Glomerular visceral epithelial cell (primary cell): Measurements from ENCODE around the gene CRHR1.
"Not testable (repeated sequence)": the region's sequence is repeated elsewhere in the genome, so short reads cannot be mapped to it uniquely, and the experiment has no call there.

Experiments
- DNase-seq: peaks from one replicate; pipeline ENCODE4 v3.0.0-alpha.2; 2016; ENCODE audit errors: extremely low spot score

Gene CRHR1

DNA sequence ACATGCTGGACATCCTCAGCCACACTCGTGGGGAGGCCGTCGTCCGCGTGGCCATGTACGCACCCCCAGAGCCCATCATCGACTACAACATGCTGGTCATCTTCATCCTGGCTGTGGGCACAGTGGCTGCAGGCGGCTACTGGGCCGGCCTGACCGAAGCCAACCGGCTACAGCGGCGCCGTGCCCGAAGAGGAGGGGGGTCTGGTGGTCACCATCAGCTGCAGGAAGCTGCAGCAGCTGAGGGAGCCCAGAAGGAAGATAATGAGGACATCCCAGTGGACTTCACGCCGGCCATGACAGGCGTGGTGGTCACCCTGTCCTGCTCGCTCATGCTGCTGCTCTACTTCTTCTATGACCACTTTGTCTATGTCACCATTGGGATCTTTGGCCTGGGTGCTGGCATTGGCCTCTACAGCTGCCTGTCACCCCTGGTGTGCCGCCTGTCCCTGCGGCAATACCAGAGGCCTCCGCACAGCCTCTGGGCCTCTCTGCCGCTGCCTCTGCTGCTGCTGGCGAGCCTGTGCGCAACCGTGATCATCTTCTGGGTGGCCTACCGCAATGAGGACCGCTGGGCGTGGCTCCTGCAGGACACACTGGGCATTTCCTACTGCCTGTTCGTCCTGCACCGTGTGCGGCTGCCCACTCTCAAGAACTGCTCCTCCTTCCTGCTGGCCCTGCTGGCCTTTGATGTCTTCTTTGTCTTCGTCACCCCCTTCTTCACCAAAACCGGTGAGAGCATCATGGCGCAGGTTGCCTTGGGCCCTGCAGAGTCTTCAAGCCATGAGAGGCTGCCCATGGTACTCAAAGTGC is 61.5 kb downstream of the CRHR1 start:
- DNase-seq: no peak

- no peak for DNase-seq
These were observed 62.1 kb downstream of the CRHR1 start for GRCh38 chr17:45846223-45846622.

- DNase-seq: no peak
These were observed 62.5 kb downstream of the CRHR1 start for GRCh38 chr17:45846646-45847045.

DNA sequence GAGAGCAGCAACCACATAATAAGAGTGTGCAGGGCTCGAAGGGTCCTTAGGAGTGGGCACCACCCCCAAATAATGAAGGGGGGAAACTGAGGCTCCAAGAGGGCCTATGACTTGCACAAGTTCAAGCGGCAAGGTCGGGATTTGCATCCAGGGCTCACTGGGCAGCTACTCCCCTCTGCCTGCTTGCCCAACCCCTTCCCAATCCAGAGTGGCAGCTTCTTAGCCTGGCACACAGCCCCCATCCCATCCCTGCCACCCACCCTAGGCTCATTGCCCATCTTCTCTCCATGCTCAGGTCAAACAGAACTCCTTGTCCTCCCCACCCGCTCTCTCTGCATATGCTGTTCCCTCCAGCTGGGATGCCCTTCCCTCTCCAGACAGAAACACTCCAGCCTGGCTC is 63.0 kb downstream of the CRHR1 start:
- no peak for DNase-seq

DNA sequence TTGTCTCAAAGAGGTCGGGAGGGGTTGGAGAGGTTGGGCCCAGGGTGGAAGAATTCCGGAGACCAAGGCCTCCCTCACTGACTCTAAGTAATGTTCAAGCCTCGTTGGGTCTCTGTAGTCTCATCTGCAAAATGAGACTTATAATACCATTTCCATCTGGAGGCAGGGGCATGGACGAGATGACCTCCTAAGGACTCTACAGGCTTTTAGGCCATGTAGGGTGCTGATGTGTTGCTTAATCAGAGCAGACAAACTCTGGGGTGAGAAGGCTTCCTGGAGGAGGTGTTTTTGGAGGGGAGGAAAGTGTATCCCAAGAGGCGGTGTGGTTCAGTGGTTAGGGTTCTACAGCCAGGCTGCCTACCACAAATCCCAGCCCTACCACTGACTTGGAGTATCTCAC is 63.6 kb downstream of the CRHR1 start:
- no peak for DNase-seq

DNA sequence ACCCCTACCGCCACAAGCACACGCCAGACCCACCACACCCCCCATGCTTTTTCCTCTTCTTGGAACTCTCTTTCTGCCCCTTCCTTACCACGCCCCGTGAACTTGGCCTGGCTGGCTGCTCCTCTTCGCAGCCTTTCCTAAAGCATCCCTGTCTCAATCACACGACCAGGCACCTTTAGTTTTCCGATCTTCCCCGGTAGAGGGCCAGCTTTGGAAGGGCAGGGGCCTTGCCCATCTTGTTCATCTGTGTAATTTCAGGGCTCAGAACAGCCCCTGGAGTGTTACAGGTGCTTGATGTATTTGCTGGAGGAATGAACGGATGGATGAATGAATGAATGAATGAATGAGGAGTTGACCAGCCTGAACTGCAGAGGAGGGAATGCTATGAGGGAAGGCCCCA is 64.3 kb downstream of the CRHR1 start:
- DNase-seq: no peak

DNA sequence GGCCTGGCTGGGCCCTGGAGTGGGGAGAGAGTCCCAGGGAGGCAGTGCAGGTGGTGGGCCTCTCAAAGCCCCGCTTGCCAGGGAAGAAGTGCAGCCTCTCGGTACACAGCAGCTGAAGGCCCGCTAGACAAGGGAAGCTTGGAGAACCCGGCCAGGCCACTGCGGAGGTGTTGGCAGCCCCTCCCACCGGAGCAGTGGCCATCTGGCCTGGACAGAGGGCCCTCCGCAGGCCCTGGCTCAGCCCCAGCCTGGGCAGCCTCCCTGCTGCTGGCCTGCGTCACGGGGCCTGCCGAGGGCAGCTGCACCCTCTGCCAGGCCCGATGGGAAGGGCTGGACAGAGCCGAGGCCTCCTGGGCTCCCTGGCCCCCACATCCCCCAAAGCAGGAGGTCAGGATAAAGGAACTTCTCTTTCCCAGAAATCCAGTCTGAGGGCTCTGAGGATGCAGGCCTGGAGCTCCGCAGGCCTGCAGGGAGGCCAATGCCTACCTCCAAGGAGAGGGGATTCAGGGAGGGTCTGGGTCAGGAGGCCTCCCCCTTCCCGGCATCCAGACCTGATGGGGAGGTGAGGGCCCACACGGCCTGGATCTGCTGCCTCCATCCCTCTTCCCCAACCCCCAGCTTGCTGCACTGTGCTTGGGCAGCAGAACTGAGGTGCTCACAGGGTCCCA is 64.9 kb downstream of the CRHR1 start:
- DNase-seq: no peak

DNA sequence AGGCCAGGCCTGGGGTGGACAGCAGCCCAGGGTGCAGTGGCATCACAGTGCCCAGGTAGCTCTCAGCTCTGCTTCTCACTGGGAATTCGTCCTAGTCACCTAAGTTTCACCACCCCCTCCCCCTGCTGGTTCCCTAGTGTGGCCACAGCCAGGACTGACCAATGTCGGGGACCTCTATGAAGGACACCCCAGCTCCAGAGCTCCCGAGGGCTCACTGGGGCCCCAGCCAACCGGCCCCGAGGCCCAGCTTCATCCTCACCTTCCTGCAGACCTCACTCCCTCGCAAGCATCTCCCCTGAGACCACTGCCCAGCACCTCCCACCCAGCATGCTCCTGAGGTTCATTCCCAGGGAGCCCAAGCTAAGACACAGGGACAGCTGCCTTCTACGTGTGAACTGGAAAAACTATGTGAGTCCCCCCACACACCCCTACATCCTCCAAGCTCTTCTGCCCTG is 65.4 kb downstream of the CRHR1 start:
- DNase-seq: no peak

DNA sequence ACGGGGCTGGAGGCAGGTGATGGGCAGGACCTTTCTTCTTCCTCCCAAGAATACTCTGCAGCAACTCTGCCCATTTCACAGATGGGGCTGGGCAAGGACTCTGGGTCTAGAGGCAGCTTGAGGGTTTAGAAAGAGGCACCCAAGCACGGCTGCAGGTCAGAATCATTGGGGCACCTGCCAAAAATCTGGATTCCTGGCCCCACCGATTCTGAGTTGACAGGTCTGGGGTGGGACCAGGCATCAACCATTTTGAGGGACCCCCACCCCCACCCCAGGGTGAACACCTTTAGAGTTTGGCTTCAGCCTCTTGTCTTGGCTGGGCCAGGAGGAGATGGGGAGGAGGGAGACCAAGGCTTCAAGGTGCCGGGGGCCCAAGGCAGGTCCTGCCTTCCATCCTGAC is 65.9 kb downstream of the CRHR1 start:
- no peak for DNase-seq

DNA sequence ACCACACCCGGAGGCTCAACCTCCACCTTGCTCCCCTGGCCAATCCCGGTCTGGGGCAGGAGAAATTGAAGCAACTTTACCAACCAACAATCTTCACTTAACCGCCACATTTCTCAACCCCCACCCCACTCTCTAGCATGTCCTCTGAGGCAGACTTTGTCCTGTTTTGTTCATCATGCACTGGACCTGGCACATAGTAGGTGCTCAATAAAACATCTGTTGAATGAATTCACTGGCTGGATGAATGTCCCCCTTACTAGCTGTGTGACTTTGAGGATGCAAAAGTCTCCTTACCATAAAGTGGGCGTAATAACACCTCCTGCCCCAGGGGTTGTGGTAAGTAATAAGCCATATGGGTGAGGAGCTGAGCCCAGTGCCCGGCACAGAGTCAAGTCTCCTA is 66.3 kb downstream of the CRHR1 start:
- DNase-seq: no peak

DNA sequence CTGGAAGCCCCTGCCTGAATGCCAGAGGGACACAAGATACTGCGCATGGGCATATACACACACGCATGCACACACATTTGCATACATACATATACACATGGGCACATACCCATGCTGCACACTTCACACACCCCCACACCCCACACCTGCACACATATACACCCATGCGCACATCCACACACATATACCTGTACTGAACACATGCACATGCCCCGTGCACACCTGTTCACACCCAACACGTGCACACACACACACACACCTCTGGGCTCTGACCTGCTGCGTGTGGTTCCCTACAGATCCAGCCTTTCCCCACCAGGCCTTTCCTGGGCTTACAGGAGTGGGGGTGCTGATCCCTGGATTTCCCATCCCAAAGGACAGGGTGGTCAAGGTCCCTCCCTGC is 66.9 kb downstream of the CRHR1 start:
- no peak for DNase-seq

DNA sequence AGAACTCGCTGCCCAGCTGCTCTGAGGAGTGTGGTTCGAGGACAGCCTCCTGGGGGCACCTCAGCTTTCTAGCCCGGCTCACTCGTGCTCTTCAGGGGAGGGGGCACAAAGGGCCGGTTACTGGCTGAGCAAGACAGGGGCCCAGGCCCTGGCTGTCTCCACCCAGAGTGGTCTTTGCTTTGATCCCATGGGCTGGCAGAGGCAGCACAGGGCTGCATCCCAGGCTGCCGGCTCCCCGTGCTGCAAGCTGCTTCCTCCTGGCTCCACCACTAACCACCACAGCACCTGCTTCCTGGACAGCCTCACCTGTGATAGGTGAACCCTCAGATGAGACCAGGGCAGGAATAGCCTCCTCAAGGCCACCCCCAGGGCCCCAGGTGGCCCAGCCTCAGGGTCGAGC is 67.3 kb downstream of the CRHR1 start:
- DNase-seq: no peak

DNA sequence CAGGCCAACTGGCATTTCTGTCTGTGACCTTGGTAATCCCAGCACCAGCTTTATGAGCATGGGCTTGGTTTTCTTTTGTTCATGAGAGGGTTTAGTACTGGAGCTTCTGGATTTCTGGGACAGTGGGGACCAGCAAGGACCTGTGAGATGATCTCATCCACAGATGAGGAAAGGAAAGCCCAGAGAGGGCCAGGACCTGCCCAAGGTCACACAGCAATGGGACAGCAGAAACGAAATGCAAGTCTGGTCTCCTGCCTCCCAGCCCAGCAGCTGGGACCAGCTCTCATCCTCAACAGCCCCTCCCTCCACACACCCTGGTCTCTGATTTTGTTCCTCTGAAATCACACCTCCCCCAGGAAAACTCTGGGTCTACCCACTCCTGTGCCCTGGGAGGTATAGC is 67.8 kb downstream of the CRHR1 start:
- DNase-seq: no peak

GRCh38 chr17:45852535-45853297 is 68.6 kb downstream of the CRHR1 start:
- peak; percentile 59 for DNase-seq

DNA sequence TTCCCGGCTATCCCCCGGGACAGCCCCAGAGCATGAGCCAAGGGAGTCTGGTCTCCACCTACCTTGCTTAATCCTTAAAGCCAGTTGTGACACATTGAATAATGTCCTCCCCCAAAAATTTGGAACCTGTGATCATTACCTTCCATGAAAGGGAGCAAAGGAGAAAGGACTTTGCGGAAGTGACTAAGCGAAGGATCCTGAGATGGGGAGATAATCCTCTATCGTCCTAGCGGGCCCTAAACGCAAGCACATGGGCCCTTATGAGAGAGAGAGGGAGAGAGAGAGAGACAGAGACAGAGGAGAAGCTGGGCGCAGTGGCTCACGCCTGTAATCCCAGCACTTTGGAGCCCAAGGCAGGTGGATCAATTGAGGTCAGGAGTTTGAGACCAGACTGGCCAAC is 70.1 kb downstream of the CRHR1 start:
- no peak for DNase-seq

DNA sequence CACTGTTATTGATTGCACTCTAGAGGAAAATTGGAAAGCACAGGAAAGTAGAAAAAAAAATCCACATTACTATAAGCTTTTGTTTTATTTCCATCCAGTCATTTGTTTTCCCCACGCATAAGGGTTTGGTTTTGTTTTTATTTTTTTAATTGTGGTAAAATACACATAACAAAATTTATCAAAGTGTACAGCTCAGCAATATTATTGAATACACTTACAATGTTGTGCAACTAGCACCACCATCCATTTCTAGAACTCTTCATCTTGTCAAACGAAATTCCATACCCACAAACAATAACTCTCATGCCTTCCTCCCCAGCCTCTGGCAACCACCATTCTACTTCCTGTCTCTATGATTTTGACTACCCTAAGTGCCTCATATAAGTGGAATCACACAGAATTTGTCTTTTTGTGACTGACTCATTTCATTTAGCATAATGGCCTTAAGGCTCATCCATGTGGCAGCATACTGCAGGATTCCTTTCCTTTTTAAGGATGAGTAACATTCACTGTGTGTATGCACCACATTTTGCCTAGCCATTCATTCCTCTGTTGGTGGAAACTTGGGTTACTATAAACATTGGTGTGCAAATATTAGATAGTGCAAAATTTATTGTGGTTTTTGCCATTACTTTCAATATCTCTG is 71.7 kb downstream of the CRHR1 start:
- no peak for DNase-seq

DNA sequence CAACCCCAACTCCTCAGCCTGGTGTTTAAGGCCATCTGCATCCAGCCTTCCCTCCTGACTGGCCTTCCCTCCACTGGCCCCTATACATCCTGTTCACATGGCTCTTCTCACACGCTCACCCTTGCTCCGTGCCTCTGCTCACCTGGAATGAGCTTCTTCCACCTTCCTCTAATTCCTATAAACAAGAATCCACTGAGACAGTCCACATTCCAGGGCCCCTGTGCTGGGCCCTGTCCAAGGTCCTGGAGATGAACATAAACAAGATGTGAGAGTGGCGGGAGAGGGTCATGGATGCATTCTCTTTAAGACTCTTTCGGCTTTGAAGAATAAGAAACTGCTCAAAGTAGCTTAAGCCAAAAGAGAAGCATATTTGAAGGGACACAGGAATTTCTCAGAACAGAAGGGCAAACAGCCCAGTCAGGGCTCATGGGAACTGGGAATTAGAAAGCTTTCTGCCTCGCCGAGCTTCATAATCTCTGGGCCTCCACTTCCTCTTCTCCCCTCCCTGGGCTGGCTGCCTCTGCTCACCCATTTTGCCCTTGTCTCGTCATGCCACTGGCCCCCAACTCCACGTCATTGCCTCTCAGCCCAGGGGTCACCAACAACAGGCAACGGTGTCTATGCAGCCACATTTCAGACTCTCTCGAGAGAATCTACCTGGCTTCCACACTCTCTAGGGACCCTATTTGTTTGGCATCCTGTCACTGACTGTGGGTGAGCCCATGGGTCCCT is 74.0 kb downstream of the CRHR1 start:
- DNase-seq: peak; percentile 26

DNA sequence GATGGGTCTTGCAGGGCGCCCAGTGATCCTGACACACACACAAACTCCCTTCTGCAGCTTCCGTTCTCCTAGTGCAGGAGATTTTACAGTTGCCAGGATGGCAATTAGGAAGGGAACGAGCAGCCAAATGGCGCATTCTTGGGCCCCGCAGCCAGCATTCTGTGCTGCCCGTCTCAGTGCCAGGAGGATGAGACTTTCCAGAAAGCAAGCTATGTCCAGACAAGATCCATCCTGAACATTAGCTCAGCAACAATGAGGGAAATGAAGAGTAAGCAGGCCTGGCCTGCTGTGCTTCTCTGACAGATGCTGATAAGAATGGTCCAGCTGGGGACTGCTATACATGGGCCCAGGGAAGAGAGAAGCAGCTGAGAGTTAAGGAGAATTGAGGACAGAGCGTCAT is 77.0 kb downstream of the CRHR1 start:
- no peak for DNase-seq

DNA sequence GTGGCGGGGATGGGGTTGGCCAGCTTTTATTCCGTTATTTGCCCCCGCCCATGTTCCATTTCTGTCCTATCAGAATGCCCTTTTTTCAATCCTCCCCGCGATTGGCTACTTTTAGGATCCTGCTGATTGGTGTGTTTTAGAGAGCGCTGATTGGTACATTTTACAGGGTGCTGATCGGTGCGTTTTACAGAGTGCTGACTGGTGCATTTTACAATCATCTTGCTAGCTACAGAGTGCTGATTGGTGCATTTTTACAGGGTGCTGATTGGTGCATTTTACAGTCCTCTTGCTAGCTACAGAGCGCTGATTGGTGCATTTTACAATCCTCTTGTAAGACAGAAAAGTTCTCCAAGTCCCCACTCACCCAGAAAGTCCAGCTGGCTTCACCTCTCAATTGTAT is 78.0 kb downstream of the CRHR1 start:
- DNase-seq: not testable (repeated sequence)

DNA sequence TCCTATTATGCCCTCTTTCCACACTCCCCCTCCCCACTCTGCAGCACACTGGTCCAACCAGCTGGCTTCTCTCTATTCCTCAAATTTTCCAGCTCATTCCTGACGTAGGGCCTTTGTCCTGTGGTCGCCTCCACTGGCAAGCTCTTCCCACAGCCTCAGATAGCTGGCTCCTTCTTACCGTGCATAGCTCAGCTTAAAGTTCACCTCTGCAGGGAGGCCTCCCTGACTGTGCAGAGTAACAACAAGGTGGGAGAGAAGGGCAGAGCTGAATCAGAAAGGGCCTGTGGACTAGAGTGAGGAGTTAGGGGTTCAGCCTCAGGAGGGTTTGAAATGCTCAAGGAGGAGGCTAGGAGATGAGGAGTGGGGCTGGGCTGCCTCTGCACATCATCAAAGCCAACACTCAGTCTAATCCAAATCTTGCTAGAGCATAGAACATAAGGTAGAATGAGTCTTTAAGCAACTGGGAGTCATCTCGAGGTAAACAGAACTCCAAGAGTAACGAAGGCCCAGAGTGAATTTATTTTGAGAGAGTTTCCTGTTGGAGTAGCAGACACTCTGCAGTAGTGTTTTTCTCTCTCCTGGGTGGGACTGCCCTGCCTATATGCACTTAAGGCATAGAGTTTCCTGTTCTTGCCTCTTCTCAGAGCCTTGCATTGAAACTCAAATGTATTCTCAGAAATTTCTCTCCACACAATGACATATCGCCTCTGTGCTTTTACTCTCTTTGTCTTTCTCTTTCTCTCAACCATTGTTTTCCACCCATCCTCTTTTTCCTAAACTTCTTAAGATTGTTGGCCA is 79.9 kb downstream of the CRHR1 start:
- no peak for DNase-seq

GRCh38 chr17:45867171-45867570 is 83.1 kb downstream of the CRHR1 start:
- no peak for DNase-seq
